DOHH2 (cell line): ENCODE results near the gene NOS1.

Source experiments
- H3F3A ChIP-seq: fragments of 200-600 bp; sonication (generic), shearing (Covaris generic); 2 replicates; pipeline ENCODE4 v1.6.0; 2016; ENCODE audit warnings: antibody characterized with exemption, mild to moderate bottlenecking; ENCODE audit not compliant: control insufficient read depth, insufficient read depth
- H3K27ac ChIP-seq: fragments of 200-600 bp; sonication (generic); 2 replicates; pipeline ENCODE4 v1.5.1; 2014; ENCODE audit warnings: low read depth, mild to moderate bottlenecking, low read length, moderate library complexity
- H3K27me3 ChIP-seq: fragments of 200-600 bp; sonication (generic); 2 replicates; pipeline ENCODE4 v1.6.1; 2014; ENCODE audit warnings: mild to moderate bottlenecking, low read length, mixed read lengths; ENCODE audit not compliant: control insufficient read depth
- H3K36me3 ChIP-seq: fragments of 200-600 bp; sonication (generic); 2 replicates; pipeline ENCODE4 v1.6.1; 2014; ENCODE audit warnings: mild to moderate bottlenecking, low read length, moderate library complexity, mixed read lengths; ENCODE audit not compliant: control insufficient read depth
- H3K4me1 ChIP-seq: fragments of 200-600 bp; sonication (generic); 2 replicates; pipeline ENCODE4 v1.6.1; 2014; ENCODE audit warnings: mild to moderate bottlenecking, low read length, mixed read lengths; ENCODE audit not compliant: control insufficient read depth
- H3K4me2 ChIP-seq: fragments of 200-600 bp; sonication (generic); 2 replicates; pipeline ENCODE4 v1.6.0; 2014; ENCODE audit warnings: mild to moderate bottlenecking, low read length, moderate library complexity
- H3K4me3 ChIP-seq: fragments of 200-600 bp; sonication (generic); 2 replicates; pipeline ENCODE4 v1.5.1; 2014; ENCODE audit warnings: mild to moderate bottlenecking, low read length, mixed read lengths
- H3K79me2 ChIP-seq: fragments of 200-600 bp; sonication (generic); 2 replicates; pipeline ENCODE4 v1.6.1; 2014; ENCODE audit warnings: mild to moderate bottlenecking, low read length, mixed read lengths; ENCODE audit not compliant: control insufficient read depth
- H3K9me2 ChIP-seq: fragments of 200-600 bp; sonication (generic); replicated peaks from 2 replicates; pipeline ENCODE4 v1.6.1; 2014; ENCODE audit warnings: mild to moderate bottlenecking, low read length, mixed read lengths; ENCODE audit not compliant: control insufficient read depth
- H3K9me3 ChIP-seq: fragments of 200-600 bp; sonication (generic); 2 replicates; pipeline ENCODE4 v1.6.1; 2014; ENCODE audit warnings: antibody characterized with exemption, low read length, mixed read lengths; ENCODE audit not compliant: control insufficient read depth, insufficient read depth
- H4K20me1 ChIP-seq: fragments of 200-600 bp; sonication (generic); 2 replicates; pipeline ENCODE4 v1.6.0; 2014; ENCODE audit warnings: low read depth, mild to moderate bottlenecking, antibody characterized with exemption, low read length, moderate library complexity; ENCODE audit not compliant: control insufficient read depth, insufficient read depth
- CTCF ChIP-seq: fragments of 200-600 bp; sonication (generic); IDR thresholded peaks from one replicate; pipeline ENCODE4 v1.5.1; 2014; ENCODE audit warnings: antibody characterized with exemption, mild to moderate bottlenecking, low read depth, low read length; ENCODE audit not compliant: poor library complexity, severe bottlenecking
- EZH2phosphoT487 ChIP-seq: fragments of 200-600 bp; sonication (generic); IDR thresholded peaks from 2 replicates; pipeline ENCODE4 v1.6.1; 2017; ENCODE audit warnings: borderline replicate concordance, mild to moderate bottlenecking, antibody characterized with exemption, low read length, moderate library complexity, mixed read lengths

NOS1 gene

DNA sequence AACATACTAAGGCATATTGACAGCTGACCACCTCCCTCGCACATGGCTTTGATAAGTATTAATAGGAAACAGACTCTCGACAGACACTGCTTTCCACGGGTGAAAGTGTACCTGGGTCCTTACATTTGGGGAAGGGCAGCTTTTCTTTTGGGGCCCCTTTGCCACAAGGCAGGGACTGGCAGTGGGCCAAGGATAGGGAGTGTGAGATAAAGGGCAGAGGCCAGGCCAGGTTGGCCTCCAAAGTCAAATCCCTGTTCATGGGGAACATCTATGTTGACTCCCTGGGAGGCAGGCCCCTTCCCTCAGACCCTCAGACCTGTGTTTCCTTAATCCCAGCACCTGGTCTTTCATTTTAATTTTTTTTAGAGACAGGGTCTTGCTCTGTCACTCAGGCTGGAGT lies 151.8 kb downstream of the NOS1 start:
- peaks cover 13% of the 10 kb centered on the region; the same call in 1 of the 2 replicates for H3K27me3 ChIP-seq
- H3F3A ChIP-seq, result no peaks in the 10 kb centered on the region
- H3K4me2 ChIP-seq, result no peak overlapping the region

GRCh38 chr12:117208811-117209455 lies 152.5 kb downstream of the NOS1 start:
- Histone ChIP-seq H3K79me2 (no peaks in the 10 kb centered on the region), H3K27me3 (0 out of 2 replicates have a peak, but pooled peaks cover 9% of the 10 kb centered on the region), H3K36me3 (no peaks in the 10 kb centered on the region), H3K4me3 (no peak overlapping the region), H3F3A (no peaks in the 10 kb centered on the region), H3K27ac (no peak overlapping the region), H3K4me1 (no peaks in the 10 kb centered on the region), H3K9me2 (no peaks in the 10 kb centered on the region), H3K4me2 (no peak overlapping the region), H4K20me1 (no peaks in the 10 kb centered on the region), H3K9me3 (no peaks in the 10 kb centered on the region)
- no peak for TF ChIP-seq EZH2phosphoT487
- TF ChIP-seq CTCF, result no peak

More for the DNA sequence above, 151.8 kb downstream of the NOS1 start:
- no peaks in the 10 kb centered on the region for H4K20me1 ChIP-seq
- H3K36me3 ChIP-seq, result no peaks in the 10 kb centered on the region
- H3K9me3 ChIP-seq, result no peaks in the 10 kb centered on the region
- no peak overlapping the region for H3K27ac ChIP-seq
- no peaks in the 10 kb centered on the region for H3K9me2 ChIP-seq
- H3K4me1 ChIP-seq, result no peaks in the 10 kb centered on the region
- TF ChIP-seq EZH2phosphoT487 (no peak), CTCF (no peak)
- H3K79me2 ChIP-seq, result no peaks in the 10 kb centered on the region
- H3K4me3 ChIP-seq, result no peak overlapping the region

DNA sequence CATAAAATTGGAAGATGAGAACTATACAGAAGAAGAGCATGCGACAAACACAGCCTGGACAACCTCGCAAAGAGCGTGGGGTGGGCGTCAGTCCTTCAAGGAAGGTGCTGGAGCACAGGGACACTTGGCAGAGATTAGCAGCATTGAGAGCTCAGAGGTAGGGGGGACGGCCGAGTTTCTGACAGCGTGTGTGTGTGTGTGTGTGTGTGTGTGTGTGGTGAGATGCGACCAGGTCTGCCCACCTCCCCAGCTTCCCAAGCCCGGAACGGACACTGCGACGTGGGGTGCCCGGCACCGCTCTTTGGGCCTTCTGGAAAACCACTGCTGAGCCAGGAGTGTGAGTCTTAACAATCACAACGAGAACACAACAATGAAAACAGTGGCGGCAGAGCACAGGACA lies 153.2 kb downstream of the NOS1 start:
- Histone ChIP-seq H3K36me3 (no peaks in the 10 kb centered on the region), H3K79me2 (no peaks in the 10 kb centered on the region), H3F3A (no peaks in the 10 kb centered on the region), H3K4me3 (no peak overlapping the region), H3K27ac (no peak overlapping the region), H3K9me3 (no peaks in the 10 kb centered on the region), H3K27me3 (0 out of 2 replicates have a peak, but pooled peaks cover 8% of the 10 kb centered on the region), H3K4me2 (no peak overlapping the region), H4K20me1 (no peaks in the 10 kb centered on the region), H3K9me2 (no peaks in the 10 kb centered on the region), H3K4me1 (no peaks in the 10 kb centered on the region)
- TF ChIP-seq CTCF (no peak), EZH2phosphoT487 (no peak)
